Amygdala (tissue), 56 donors: ENCODE measurements around the gene HOXA10.

ENCODE experiments used
- DNase-seq, 56 donors: peaks; one replicate each; lab custom pipeline; 2025; lab: John Stamatoyannopoulos, UW

Gene HOXA10

DNA sequence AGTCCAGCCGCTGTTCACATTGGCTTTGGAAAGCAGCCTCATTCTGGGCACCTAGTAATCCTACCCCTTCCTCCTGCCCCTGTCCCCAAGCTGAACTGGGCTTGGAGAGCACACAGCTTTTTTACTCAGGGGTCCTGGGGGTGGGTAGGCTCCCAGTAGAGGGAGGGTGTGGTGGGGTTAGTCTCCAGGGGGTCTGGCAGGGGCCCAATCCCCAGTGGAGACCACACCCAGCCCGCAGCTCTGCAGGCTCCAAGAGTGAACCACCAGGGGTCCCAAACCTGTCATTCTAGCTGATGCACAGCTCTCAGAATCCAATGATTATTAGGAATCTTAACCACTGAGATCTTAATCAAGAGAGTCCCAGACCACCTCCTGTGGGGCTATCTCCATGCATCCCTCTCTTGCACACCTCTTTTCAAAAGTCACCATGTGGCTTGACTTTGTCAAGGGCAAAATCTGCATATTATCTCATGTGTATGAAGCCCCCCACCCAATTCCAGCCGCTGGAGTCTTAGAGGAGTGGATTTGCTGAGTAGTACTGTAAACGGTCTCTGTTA, 8.2 kb upstream of the HOXA10 start:
- no peak for DNase-seq

- no peak for DNase-seq
Measured at GRCh38 chr7:27181795-27182275, 7.7 kb upstream of the HOXA10 start.

DNA sequence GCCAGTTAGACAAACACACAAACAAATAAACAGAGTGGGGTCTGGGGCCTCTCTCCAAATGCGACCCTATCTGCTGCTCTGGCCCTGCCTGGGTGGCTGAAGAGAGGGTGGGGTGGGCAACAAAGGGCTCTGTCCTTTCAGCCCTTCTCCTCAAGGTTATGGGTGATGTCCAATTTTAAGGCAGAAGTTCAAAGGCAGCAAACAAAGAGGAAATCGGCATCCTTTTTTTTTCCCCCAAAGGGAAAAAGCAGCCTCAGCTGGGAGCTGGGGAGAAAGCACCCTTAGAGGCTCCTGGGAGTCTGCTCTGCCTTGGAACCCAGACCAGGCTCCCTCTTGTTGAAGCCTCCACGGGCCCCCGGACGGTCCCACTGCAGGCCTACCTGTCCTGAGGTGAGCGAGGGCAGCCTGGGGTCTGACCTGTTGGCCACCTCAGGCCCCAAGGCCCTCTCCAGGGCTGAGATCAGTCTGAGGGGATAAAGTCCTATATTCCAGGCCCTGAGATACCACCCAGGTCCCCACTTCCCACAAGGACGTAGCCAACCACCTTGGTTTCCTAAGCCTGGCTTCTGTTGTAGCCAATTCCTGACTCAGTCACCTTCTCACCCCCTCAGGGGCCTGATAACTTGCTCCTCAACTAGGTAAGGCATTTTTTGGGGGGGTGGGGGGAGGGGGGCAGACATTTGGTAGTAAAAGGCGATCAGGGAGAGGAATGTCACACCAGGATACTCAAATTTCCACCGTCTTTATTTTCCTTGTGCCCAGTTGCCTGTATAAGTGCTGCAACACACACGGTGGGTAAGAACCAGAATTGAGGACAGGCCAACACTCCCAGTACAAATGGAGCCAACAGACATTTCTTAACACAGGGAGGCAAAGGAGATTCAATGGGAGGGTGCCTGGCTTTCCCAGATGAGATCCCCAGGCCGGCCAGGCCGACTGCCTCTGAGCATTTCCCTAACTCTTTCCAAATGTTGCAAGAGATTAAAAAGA, 6.6 kb upstream of the HOXA10 start:
- no peak for DNase-seq

GRCh38 chr7:27179503-27180430, 5.6 kb upstream of the HOXA10 start:
- DNase-seq, result peak in 6 of 56 donors; percentile 6 to 35 (median 10)

- DNase-seq, result no peak
Measured at GRCh38 chr7:27179030-27179429, 4.9 kb upstream of the HOXA10 start.

DNA sequence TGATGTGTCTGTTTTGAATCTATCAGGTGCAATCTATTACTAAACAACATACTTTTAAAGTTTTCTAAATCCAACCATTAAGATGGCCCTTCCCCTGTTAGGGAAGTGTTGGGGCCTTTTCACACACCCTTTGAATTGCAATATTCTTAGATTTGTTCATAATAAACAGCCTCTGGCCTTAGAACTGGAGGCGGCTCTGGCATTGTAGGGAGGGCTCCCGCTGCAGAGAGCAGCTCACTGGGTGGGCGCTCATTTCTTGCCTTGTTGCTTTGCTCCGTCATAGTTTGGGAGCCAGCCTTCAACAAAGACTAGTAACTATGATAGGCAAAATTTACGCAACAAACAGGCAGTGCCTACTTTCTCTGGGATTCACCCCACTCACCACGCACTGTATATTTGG, 4.2 kb upstream of the HOXA10 start:
- DNase-seq, result no peak

DNA sequence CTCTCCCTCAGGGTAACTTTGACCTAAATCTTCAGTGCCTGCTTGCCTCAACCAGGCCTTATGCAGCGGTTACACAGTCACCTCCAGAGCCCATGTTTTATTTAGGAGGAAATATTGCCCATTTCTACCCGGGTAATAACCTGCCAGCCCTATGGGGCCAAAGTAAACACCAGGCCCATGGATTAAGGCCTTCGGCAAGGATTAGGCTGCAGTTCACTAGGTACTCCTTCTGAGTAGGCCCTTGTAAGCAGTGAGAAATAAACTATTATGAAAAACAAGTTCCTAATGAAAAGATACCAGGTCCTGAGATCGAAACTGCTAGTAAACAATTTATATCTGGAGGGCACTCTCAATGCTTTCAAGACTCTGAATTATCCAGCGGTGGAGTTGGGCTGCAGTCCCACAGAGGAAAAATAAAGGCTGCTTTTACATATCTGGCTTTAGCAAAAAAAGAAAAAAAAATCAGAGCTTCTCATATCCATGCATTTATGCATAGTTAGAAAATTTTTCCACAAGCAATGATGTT, 3.7 kb upstream of the HOXA10 start:
- no peak for DNase-seq

DNA sequence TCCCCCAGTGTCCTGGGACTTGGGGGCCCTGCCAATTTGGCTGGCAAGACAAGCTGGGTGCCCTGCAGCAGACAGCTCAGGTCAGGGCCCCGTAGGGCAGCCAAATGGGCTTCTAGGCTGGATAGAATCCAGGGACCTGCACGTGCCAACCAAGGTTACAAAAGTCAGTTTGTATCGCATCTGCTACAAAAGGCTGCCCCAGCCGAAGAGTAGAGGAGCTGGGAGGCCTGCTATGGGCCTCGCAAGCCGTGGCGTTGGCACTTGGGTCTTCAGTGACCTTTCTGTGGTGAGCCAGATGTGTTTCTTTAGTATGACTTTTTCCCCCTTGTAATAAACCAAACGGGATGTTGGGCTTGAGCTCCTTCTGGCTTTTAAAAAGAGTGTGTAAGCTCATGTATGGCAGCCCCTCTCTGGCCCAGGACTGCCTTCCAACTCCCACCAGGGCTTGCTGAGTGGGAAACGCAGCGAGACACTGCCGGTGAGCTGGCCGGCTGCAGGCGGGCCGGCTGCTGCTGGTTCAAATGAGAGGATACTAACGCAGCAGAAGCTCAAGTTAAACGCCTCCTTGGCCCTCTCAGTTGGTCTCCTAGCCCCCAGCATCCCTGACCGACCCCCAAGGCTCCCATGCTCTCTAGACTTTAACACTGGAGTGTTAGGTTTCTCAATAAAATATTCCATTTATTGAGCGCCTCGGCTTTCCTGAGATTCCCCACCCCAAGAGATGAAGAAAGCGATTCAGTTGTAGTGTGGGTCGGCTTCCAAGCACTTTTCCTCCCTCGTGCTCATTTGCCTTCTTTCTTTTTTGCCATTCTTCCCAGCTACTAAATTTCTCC, 3.1 kb upstream of the HOXA10 start:
- DNase-seq, result no peak

- no peak for DNase-seq
Measured at GRCh38 chr7:27176524-27176845, 2.4 kb upstream of the HOXA10 start.

GRCh38 chr7:27175626-27176523, 1.8 kb upstream of the HOXA10 start:
- DNase-seq, result no peak

- DNase-seq, result no peak
Measured at GRCh38 chr7:27174874-27175625, 930 bp upstream of the HOXA10 start.

DNA sequence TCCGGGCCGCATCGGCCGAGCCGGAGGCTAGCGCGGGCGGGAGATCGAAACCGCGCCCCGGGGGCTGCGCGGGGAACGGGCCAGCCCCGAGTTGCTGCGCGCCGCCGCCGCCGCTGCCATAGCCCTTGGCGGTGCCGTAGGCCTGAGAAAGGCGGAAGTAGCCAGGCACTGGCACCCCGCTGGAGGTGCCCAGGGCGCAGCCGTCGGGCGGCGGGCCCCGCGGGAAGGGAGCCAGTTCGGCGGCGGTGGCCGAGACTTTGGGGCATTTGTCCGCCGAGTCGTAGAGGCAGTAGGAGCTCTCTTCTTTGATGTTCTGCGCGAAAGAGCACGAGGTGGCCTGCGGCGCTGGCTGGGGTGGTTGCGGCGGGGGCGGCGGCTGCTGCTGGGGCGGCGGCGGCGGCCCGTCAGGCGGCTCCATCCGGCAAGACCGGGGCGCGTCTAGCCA, 587 bp downstream of the HOXA10 start:
- no peak for DNase-seq

DNA sequence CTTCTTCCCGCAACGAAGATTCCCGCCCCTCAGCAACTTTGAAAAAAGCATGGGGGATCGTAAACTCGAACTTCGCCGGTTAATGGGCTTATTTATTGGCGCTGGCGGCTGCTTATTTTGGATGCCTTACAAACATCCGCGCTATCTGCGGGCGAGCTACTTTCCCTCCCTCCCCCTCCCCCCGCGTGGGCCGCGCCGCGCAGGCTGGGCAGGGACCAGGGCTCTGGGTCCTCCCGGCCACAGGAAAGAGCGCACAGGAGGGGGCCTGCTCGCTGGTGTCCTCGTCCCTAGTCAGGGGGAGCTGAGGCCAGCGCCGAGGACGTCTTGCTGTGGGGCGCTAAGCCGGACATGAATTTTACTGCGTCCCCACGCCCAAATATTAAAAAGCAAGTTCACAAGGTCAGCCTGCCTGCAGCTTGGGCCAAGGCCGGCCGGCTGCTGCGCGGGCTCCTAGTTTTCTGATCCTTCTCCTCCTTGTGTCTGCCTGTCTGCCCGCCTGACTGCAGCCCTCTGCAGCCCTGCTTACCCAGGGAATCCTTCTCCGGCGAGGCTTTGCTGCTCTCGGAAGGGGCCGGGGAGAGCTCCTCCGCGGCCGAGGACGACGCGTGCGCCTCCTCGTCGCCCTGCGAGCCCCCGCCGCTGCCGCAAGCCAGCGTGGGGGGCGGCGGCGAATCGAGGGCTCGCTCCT, 1.2 kb downstream of the HOXA10 start:
- no peak for DNase-seq

GRCh38 chr7:27172315-27172774, 1.8 kb downstream of the HOXA10 start:
- no peak for DNase-seq

GRCh38 chr7:27171637-27172314, 2.3 kb downstream of the HOXA10 start:
- no peak for DNase-seq

DNA sequence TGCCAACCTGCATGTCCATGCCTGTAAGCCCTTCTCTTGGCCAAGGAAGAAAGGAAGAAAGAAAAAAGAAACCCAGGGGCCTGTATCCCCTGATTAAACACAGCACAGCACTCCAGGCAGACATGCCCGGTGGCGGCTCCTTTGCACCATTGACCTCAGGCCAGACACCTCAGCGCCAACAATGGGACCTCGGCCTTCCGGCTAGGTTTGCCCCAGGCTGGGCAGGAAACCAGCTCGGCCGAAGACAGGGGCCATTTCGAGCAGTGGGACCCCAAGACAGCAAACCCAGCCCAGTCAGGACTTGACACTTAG, 2.8 kb downstream of the HOXA10 start:
- no peak for DNase-seq
